AG04449 (cell line): ENCODE measurements around the gene HADHB.
"Not testable (repeated sequence)": the region's sequence is repeated elsewhere in the genome, so short reads cannot be mapped to it uniquely, and the experiment has no call there.

Source experiments
- CTCF ChIA-PET: fragments of 350-600 bp; formaldehyde crosslinking; extraction: SDS; loops from one replicate; lab custom pipeline; 2021; ENCODE audit warnings: antibody characterized with exemption; lab: Yijun Ruan, JAX
- POLR2A ChIA-PET: fragments of 400-600, 350-600 bp; formaldehyde crosslinking; extraction: SDS; loops from one replicate; lab custom pipeline; 2020; ENCODE audit warnings: antibody characterized with exemption, inconsistent platforms; lab: Yijun Ruan, JAX
- DNase-seq: peaks from one replicate; pipeline ENCODE4 v3.0.0-alpha.2; 2010; ENCODE audit warnings: low read depth, low spot score
- H3K4me3 ChIP-seq: 2 replicates; pipeline ENCODE4 v1.5.1; 2011; ENCODE audit warnings: low read depth, mild to moderate bottlenecking, control low read depth, low read length
- TF ChIP-seq, protein P1 (sequence below): IDR thresholded peaks from one replicate; pipeline ENCODE4 v1.5.1; 2011; ENCODE audit warnings: mild to moderate bottlenecking, moderate library complexity, low read length, control low read depth, inconsistent platforms; ENCODE audit not compliant: insufficient read depth; ENCODE audit errors: missing control alignments

HADHB gene

GRCh38 chr2:26324903-26325302 lies 80.2 kb downstream of the HADHB start:
- CTCF ChIA-PET = interaction anchor here (1.0 to 1.3 kb wide), 2 partner anchors 19 to 140 kb away, joined by 3 read pairs; no protein-coding TSS in a partner anchor
- DNase-seq = no peak
- H3K4me3 ChIP-seq = no peak overlapping the region
- POLR2A ChIA-PET = no interaction called here
- TF ChIP-seq, protein P1, sequence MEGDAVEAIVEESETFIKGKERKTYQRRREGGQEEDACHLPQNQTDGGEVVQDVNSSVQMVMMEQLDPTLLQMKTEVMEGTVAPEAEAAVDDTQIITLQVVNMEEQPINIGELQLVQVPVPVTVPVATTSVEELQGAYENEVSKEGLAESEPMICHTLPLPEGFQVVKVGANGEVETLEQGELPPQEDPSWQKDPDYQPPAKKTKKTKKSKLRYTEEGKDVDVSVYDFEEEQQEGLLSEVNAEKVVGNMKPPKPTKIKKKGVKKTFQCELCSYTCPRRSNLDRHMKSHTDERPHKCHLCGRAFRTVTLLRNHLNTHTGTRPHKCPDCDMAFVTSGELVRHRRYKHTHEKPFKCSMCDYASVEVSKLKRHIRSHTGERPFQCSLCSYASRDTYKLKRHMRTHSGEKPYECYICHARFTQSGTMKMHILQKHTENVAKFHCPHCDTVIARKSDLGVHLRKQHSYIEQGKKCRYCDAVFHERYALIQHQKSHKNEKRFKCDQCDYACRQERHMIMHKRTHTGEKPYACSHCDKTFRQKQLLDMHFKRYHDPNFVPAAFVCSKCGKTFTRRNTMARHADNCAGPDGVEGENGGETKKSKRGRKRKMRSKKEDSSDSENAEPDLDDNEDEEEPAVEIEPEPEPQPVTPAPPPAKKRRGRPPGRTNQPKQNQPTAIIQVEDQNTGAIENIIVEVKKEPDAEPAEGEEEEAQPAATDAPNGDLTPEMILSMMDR = no peak

DNA sequence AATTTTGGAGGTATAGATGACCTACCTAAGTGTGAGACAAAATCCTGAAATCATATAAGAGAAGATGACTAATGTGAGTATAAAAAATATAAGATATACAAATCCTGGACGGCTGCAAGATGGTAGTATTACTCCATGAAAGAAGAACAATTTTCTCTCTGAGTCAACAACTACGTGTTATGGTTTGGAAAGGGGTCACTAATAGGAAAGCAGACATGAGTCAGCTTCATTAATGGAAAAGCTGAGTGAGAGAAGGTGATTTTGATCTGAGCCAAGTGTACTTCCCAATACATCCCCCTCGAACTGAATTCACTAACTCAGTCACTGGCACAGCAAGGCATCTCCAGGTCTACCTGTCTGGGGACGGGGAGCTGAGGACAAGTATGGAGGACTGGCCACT lies 81.1 kb downstream of the HADHB start:
- TF ChIP-seq, protein P1 = no peak
- CTCF ChIA-PET = interaction anchor here (0.6 to 1.3 kb wide), 2 partner anchors 66 to 141 kb away, joined by 3 read pairs; no protein-coding TSS in a partner anchor
- DNase-seq = no peak
- POLR2A ChIA-PET = no interaction called here
- no peak overlapping the region for H3K4me3 ChIP-seq

DNA sequence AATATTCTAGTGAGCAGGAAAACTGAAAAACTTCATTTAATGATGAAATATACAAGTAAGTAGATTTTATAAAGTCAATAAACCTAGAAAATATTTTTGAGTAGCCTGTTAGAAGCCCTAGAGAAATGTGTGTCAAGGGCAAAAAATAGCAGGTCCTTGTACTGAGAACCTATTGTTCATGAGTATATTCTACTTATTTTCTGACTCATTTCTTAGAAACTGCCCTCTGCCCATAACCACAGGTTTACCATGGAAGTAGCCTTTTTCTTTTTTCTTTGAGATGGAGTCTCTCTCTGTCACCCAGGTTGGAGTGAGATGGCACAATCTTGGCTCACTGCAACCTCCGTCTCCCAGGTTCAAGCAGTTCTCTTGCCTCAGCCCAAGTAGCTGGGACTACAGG lies 81.8 kb downstream of the HADHB start:
- TF ChIP-seq, protein P1 = no peak
- H3K4me3 ChIP-seq = no peak overlapping the region
- no peak for DNase-seq
- ChIA-PET CTCF (interaction anchor here (0.7 to 1.2 kb wide), 5 partner anchors 8 to 142 kb away, joined by 3 read pairs; no protein-coding TSS in a partner anchor), POLR2A (no interaction called here)

DNA sequence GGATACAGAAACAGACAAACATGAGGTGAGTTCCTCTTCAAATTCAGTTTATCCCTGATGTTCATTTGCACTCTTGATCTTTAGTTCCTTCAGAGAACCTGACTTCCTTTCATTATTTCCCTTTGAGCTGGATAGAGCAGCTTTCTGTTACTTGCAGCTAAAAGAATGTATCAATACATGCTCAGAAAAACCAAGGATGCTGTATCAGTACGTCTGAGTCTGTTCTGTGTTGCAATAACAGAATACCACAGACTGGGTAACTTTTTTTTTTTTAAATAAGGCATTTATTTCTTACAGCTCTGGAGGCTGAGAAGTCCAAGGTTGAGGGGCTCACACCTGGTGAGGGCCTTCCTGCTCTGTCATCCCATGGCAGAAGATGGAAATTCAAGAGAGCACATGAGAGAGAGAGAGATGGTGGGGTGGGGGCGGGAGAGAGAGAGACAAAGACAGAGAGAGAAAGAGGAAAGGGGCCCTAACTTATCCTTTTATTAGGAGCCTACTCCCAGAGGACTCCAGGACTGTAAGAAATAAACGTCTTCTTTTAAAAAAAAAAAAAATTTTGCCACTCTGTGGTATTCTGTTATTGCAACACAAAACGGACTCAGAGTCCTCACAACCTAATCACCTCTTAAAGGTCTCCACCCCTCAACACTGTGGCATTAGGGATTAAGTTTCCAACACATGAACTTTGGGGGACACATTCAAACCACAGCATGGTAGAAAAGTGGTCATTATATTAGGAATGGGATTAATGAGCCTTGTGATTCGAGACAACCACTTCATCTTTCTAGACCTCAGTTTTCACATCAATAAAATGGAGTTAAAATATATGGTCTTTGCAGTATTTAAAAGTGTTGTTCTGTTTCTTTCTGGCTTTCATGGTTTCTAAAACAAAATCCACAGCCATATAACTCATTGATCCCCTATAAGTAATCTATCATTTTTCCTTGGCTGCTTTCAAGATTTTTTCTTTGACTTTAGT lies 82.8 kb downstream of the HADHB start:
- TF ChIP-seq, protein P1 = no peak
- POLR2A ChIA-PET = no interaction called here
- CTCF ChIA-PET = interaction anchor here (0.6 to 1.5 kb wide), 8 partner anchors 9 to 143 kb away, joined by 3 to 4 read pairs (median 3); no protein-coding TSS in a partner anchor
- DNase-seq = no peak
- no peak overlapping the region for H3K4me3 ChIP-seq

GRCh38 chr2:26329083-26329482 lies 84.3 kb downstream of the HADHB start:
- POLR2A ChIA-PET, DNase-seq, H3K4me3 ChIP-seq: not testable (repeated sequence)
- CTCF ChIA-PET = interaction anchor here (1.6 to 3.5 kb wide), 6 partner anchors 11 to 140 kb away, joined by 3 to 42 read pairs (median 10); partner anchors contain the start of gene ADGRF3

DNA sequence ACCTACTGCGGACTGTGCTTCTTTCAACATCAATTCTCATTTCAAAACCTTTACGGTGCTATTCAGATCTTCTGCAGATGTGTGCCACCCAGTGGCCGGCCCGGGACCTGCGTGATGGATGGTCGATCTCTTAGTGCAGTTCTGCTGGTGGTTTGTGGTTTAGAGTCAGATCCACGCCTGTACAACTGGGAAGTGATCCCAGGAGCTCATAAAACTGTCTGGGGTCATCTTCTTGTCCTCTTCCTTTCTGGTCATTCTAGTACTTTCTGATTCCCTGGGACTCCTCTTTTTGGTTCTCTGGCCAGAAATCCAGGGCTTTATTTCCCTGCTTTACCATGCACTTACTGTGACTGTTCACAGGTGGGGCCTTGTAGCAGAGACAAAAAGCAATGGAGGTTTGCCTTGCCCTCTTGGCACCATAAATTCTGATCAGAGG lies 85.4 kb downstream of the HADHB start:
- no peak overlapping the region for H3K4me3 ChIP-seq
- TF ChIP-seq, protein P1 = peak; percentile 87
- DNase-seq = peak; percentile 67
- CTCF ChIA-PET = interaction anchor here (0.5 to 3.5 kb wide), 31 partner anchors 8 to 378 kb away, joined by 3 to 42 read pairs (median 4); partner anchors contain the start of genes ADGRF3 and SELENOI
- POLR2A ChIA-PET = no interaction called here
